HG03571 (cell line): ENCODE results near the gene ZNF516.

Experiments used
- ATAC-seq: cut with Tn5 transposase; IDR thresholded peaks from one replicate; pipeline ENCODE4 v1.9.1; 2021; ENCODE audit not compliant: unreplicated experiment

The ZNF516 gene

DNA sequence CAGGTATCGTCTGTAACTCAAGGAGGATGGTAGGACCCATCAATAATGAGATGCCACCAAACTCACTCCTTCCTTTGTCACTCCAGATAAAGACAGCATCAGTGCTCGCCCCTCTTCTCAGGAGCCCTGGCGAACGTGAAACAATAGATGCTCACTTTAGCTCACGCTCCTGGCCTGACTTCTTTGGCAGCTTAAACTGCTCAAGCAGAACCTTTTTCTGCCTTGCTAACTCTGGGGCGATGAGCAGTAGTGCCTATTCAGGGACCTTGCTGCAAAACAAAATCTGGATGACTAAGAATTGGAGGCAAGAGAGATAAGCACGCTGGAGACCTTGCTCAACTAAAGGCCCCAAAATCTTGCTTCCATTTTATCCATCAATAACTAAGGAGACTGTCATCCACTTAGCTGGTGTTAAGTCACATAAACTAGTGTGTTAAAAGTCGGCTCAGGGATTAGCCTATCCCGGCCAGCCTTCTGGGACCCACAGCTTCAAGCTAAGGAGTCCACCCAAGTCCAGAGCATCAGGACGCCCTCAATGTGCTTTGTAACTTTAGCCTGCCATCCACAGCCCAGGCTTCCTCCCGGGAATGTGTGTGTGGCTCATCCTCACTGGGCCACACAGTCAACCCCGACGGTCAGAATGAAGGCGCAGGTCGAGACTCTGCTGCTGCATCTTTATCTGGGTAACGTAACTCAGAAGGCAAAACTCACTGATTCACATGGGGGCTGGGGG lies 38.9 kb downstream of the ZNF516 start:
- ATAC-seq = no peak

DNA sequence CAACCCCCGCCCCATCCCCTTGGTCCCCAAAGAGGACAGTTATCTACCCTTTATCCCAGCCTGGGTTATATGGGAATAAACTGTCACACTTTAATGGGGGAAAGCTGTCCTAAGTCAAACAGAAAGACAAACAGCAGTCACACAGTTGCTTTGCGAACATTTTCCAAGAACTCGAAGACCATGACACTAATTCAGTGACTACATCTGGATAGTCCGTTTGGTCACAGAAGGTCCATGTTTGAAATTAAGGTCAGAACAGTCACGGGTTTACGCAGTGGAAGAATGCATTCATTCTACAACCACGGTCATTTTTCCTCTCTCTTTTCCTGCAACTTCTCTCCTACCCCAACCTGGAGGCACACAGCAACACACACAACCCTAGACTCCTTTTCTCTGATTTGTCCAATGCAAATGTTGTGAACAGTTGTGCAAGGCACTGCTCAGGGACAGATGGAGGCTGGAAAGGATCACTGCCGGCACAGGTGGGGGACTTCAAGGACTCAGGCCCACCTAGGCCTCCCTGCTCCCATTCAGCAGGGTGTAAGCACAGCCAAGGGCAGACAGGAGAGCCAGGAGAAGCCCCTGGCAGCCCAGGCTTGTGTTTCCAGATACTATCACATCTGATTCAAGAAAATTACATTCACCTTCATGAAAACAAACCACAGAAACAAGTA lies 39.9 kb downstream of the ZNF516 start:
- no peak for ATAC-seq

DNA sequence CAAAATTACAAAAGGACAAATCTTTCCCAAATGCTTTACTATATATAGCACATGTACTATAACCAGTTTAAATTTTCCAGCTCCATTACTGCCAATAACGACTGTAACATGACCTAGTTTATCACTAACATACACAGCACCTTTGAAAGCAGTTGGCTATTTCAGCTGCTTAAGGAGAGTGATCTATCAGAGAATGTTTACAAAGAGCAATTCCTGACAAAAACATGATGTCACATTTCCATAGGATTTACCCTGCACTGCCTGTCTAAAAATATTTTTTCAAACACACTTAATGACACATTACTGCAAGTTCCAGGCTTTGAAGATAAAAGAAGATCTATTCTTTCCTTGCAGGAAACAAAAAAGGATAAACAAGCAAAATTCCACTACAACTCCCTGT lies 40.6 kb downstream of the ZNF516 start:
- no peak for ATAC-seq

DNA sequence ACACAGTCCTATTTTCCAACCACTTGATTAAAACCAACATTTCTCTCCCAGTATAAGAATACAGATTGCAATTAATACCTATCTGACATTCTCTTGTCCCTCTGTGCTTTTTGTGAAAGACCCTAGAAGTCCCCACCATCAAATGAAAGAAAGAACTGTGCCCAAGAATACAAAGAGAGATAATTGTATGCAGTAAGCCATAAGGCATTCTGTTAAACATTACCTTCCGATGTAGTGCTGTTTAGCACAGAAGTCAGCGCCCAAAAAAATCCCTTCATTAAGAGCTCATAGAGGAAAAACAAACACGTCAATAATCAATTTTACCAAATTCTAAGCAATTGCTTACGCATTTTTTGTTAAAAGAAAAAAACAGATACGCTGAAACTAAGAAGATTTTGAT lies 41.1 kb downstream of the ZNF516 start:
- no peak for ATAC-seq

DNA sequence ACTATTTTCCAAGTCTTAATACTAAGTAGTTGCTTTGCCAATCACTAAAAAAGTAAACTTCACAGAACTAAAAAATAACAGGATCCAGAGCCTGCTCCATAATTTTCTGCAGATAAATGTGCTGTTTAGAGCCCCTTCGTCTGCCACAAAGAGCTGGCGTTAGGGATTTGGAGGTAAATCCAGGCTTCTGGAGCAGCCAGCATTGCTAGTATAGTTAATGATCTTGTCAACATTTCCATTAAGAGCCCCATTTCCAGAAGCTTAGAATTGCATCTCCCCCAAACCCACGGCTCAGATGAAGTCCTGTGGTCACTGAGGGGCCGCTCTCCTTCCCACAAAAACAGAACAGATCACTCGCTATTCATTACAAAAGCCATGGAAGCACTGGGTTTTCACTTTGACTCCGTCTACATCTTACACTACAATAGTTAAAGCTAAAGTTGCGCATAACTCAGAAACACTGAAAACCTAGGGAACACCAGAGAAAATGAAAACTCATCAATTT lies 41.9 kb downstream of the ZNF516 start:
- ATAC-seq = no peak

DNA sequence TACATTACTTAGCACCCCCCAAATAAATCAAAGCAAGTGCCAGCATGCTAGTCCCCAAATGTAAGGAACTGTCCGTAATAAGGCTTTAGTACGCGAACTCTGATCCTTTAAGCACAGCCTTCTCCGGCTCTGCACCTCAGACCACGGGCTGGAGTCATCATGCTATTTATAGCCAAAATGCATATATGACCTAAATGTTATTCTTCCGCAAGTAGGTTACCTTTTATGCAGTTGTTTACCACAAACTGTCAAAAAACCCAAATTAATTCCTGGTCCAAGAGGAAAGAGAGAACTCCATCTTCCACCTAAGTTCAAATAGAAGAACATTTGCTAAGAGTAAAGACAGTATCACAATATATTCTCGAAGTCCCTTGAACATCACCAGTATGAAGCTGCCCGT lies 42.7 kb downstream of the ZNF516 start:
- no peak for ATAC-seq

DNA sequence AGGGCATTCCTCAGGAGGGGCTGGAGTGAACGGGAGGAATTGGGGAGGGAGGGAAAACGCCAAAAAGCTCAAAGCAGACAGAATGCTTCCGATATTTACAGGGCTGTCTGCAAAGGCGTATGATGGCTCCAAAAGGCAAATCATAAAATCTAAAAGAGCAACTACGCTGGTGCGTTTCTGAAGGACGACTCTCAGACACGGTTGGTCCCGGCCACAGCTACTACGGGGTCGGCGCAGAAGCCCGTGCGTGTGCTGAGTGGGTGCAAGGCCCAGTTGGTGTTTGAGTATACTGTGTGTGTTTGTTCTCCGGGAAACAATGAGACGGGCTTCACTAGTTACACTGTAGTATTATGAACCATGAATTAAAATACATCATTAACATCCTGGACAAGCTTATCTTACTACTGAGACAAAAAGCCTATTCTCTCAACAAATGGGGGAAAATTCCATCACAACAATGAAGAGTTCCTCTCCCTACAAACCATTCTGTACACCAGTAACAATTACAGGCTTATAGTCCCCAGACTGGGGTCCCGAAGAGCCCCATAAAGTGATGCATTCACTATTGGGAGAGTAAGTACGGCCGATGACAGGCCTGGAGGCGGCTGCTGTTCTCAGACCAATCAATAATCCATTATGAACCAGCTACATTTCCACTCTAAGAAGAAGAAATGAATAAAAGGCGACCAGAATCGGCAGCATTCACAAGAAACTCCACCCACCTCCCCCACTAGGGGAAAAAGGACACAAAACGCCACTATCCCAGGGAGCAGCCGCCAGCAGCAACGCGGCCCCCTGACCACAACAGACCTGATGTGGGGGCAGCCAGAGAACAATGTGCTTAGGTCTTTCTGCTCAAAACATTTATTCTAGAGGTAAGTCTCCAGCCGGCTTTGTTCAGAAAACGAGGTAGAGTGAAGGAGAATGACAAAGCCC lies 43.4 kb downstream of the ZNF516 start:
- ATAC-seq = no peak

DNA sequence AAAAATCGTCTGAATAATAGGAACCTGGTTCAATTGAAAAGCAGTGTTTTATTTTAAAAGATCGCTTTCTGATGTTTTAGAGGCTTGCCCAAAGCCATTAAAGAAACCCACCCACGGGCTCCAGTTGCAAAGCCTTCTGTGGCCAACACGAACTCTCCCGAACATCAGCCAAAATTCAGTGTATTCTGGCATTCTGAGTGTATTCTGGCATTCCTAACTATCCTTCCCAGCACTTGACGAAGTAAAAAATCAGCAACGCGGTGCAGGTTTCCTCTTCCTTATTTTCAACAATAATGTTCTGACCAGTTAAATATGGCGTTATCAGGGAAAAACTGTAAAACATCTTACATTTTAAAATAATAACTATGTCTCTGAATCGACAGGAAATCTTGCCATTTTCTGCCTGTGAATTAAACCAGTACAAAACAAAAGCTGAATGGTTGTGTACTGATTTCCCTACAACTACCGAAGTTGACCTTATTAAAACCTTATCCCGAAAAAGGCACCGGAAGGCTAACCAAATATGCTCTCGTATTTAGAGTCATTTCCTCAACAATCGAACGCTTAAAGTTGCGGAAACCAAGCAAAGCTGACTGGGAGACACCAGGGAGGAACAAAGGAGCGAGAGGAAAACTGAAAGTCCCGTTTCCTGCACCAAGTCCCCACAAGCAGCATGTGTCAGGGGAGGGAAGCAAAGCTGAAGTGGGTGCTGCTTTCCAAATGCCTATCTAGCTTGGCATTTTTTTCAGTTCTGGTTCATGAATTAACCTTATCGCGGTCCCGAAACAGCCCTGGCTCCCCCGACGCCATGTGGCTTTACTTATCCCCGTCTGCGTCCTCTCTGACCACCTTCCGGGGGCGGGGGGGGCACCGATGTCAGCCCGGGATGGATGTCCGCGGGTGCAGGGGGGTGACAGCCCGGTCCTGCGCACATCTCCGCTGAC lies 44.3 kb downstream of the ZNF516 start:
- ATAC-seq = no peak

DNA sequence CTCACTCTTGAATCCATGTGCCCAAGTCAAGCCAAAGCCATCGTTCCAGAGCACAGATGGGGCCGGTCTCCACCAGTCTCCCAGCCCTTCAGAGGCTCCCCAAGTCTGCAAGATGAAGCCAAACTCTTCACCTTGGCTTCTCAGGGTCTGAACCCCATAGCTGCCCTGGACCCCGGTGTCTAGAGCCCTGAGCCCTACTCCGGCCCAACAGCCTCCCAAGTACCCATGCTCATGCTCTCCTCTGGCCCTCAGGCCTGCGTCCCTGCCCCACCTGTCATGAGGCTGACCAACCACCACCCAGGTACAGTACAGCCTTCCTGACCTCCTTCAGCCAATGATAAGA lies 46.0 kb downstream of the ZNF516 start:
- no peak for ATAC-seq

DNA sequence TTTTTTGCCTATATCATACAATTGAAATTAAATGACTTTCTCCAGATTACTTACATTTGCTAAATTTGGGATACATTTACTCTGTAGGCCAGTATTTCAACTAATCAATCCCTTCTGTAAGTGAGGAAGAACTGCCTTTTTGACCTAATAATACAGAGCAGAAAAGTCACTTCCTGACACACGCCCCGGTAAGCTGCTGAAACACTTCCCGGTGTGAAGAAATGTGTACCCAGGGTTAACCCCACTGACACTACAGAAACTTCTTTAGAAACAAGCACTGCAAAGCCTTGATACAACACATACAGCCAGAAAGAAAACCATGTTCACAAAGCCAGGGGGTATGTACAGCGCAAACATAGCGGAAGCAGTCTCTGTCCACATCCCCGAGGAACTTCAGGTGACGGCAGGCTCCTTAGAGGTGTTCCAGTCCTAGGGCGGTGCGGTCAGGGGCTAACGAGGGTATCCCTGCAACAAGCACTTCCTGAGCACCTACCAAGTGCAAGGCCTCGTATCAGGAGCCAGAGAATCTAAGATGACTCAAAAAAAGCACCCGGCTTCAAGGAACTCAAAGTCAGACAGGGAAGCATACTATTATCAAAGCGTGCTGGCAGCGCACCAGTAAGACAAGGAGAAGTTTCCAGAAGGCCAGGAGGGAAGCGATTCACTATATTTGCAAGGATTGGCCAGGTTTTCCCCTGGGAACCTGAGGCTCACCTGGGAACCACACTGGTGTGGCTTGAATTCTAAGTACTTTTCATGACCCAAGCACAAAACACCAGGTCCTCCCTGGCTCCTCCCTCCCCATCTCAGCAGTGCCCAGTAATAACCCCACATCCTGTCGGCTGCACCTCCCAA lies 46.6 kb downstream of the ZNF516 start:
- no peak for ATAC-seq

DNA sequence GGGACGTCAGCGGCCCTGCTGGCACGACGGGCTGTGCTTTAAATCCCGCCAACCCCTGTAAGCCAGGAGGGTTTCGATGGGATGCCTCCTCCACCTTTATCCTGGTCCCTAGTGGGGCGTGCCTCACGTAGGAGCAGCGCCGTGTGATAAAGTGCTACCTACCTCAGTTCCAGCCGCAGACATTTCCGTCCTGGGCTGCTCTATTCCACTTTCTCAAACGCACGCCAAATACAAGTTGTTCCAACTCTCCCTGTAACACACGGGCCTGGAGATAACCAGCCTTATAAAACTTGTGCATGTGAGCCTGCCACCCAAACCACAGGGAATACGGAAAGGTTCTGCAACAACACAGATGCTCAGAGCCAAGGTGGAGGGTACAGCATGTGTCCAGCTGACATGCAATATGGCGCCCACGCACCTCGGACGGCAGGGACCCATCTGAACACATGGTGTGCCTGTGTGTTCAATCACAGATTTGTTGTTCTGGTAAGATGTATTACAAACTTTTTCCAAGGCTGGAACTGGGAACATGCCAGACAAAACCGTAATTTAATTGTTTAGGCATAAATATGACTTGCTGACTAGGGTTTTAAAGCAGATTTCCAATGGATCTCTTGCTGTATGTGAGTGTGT lies 47.7 kb downstream of the ZNF516 start:
- no peak for ATAC-seq

DNA sequence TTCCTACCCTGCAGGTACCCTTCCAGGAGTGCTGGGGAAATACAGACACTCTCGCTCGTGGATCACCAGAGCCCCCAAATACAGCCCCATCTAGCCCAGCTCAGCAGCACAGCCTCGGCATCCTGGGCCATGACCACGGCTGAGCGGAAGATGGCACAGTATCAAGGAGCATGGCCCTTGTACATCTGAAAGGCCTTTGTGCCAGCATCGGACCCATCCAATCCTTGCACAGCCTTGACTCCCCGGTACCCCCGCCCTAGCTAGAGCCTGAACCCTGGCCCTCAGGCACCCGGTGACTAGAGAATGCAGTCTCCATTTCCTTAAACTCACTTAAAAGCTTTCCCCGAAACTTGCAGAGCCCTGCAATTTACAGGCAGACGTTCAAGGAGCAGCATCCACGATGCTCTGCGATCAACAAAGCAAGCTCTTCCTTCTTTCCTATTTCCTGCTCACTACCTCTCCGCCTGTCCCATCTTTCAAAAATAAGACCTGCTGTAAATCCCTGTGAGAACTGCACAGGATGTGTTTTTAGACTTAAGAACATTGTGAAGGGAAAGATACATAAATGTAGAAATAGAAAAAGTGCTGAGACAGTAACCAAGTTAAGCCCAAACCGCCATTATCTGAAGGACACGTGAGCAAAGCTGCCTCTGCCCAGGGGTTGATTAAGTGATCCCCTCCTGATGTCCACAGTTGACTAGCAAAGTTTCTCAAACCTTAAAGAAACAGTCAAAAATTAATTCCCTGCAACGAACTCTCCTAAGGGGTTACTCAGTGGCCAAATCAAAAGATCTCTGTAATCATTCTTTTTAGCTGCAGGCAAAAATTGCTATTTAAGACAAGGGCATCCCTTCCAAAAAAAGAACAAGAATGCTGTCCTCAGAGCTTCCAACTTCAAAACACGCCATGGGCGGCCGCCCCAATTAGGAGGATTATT lies 48.5 kb downstream of the ZNF516 start:
- no peak for ATAC-seq

DNA sequence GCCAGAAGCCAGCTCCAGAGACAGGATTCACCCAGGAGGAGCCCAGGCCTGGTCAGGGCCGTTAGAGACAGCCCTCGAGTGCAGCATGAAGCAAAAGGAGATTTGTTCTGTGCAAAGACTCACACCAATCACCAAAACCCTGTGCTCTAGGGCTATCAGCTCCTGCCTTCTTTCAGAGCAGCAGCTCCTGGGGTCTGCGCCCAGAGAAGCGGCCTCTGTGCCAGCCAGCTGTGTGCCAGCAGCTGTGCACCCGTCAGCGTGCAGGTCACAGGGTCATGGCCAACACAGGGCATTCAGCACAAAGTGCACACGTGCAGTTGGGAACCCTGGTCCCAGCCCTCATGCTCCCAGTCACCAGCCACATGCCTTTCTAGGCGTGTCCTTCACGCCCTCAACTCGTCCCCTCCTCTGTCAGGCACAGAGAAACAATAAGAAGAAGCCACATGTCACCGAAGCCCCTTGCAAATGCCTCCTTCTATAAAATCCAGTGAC lies 49.3 kb downstream of the ZNF516 start:
- ATAC-seq = no peak

DNA sequence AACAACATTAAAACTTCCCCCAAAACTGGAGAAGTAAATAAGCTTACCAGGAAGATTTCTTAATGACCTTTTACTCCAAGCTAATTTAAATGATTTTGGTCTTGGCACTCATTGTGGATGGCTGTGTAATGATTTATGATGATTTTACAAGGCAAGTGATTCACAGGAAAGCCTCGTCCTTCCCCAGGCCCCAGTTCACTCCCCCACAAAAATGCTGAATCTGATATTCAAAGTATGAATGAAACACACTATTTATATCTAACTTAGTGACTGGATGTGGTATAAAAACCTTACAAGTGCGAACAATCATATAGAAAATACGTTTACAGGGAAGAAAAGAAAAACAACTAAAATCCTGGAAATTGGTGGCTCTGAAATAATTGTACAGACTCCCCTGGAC lies 49.8 kb downstream of the ZNF516 start:
- no peak for ATAC-seq

DNA sequence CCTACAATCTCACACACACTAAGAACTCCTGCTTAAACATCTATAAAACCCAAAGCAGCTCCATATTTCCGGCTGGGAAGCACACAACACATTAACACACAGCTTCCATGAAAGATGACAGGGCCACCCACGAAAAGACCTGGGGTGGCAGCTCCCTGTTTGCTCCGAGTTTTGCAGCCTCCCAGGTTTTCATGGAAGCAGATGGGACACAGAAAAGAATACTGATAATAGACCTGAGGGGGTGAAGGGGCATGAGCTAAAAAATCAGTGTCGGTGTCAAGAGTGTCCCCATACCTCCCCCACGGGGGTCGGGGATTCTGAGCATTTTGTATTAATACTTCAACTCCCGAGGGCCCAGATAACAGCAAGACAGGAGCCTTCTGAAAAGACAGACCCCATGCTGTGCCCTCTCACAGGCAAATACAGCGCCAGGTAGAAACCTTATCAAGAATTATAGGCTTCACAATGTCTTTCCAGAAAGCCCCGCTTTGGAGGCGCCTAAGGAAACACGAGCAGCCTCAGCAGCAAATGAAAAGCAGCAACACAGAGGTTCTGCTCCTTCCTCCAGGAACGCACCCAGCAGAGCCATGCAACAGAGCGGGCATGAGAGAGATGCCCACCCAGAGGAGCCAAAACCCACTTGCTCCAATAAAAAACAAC lies 50.5 kb downstream of the ZNF516 start:
- no peak for ATAC-seq

DNA sequence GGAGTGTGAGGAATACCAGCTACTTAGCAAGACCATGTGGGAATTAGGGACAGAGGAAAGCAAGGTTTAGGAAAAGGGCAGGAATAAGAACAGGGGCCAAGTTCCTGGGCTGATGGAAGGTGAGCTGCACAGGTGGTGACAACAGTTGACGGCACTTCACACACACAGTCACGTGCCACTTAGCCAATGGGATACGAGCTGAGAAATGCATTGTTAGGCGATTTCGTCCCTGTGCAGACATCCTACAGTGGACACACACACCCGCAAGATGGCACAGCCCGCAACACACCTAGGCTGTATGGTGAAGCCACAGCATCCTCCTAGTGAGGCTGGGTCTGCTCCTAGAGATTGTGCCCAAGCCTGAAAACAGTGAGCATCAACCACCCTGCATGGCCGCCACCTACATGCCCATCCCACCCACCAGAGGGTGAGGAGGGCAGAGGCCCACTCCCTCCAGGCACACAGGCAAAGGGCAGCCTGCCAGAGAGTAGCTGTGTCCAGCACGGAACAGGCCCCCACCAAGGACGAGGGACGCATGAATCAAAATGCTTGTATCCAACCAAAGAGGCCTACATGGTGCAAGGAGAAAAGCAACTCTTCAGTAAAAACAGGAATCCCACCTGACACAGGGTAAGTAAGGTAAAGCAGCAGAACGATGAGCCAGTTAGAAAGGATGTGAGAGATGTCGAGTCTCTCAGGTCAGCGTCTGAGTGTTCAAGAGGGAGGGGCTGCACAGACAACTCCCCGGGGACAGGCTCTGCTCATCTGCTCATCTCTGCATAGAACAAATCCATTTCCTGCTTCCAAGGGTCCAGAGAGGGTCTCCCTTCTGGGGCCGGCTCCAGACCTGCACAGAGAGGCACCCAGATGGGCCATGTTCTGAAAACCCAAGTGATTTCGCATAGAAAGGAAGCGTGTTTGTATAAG lies 51.3 kb downstream of the ZNF516 start:
- no peak for ATAC-seq
